Fibroblast of skin of left biceps (primary cell): Measurements from ENCODE around the gene CALN1.
"Not testable (repeated sequence)": the region's sequence is repeated elsewhere in the genome, so short reads cannot be mapped to it uniquely, and the experiment has no call there.

Experiments
- DNase-seq, 2 experiments: peaks; one replicate each; pipeline ENCODE4 v3.0.0-alpha.2; 2013; ENCODE audit warnings: low read depth in 2 of 2

CALN1 gene

DNA sequence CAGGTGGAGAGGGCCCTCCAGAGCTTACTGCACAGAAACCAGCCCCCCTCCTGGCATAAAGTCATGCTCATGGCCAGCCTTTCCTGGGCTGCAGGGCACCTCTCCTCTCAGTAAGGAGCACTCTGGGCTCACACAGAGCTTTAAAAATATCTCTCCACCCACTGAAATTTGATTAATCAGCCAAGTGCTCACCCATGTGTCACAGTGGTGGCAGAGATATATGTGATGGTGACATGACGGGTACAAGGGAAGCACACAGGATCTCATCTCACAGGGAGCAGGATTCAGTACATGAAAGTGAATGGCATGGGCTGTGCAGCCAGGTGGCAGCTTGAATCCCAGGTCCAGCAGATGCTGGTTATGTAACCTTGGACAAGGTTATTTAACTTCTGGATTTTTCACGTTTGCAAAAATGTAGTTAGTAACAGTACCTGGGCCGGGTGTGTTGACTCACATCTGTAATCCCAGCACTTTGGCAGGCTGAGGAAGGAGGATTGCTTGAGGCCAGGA is 144.8 kb downstream of the CALN1 start:
- no peak for DNase-seq

DNA sequence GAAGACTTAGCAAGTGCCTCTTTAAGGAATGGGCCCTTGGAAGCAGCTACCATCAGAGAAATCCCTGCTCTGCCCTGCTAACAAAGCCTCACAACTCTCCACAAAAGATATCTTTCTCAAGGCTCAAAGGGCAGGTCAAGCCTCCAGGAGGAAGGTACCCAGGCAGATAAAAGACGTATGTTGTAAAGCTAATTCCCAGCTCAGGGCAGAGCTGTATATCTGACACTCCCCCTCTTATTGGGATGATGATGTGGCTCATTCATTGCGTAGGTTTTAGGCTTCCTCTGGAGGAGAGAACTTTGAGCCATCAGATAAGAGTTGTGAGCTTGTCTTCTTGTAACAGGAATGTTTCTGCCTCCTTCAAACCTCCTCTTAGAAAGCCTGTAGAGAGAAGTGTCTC is 145.4 kb downstream of the CALN1 start:
- DNase-seq, result no peak

DNA sequence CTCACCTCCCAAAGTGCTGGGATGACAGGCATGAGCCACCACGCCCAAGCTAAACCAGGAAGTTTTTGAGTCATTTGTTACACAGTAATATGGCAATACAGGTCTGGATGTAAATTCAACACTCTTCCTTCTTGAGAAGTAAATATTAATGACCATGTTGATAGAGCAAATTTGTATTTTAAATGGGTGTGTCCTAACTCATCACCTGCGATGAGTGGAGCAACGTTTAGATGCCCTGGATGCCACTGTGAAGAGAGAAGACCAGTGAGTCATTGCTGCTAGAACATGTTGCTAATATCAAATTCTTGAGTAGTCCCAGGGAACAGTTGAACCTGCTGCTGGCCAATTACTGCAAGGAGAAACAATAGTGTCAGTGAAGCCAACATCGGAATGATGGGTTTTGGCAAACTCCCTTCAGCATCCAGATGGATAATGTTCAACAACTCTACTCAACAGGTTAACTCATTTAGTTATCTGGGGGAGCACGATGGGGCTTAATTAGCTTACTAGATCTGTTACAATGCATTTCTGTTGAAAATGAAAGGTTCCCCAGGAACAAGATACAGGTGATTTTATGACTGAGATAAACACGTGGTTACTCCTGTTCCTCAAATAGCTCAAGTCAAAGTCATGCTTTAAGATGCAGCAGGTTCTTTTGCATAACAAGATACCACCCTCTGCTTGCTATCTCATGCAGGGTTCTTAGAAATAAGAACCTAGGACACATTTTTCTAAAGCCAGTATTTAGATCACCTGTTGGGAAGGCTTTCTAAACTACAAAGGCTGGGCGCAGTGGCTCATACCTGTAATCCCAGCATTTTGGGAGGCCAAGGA is 146.8 kb downstream of the CALN1 start:
- no peak for DNase-seq

DNA sequence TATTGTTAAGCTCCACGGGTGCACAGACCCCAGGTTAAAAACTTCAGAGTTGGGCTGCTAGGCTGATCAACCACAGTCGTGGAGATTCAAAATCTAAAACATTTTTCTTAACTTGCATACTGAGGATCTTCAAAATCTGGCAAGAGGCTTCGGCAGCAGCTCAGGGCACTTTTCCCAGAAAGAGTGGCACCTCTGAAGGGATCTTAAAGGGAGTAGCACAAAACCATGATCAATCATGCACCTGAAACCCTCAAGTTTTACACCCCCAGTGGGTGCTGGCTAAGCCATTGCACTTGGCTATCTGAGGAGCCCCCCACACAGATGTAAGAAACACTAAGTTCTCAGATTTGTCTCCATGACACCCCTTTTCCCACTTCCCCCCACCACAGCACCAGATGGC is 151.7 kb downstream of the CALN1 start:
- DNase-seq, result no peak

DNA sequence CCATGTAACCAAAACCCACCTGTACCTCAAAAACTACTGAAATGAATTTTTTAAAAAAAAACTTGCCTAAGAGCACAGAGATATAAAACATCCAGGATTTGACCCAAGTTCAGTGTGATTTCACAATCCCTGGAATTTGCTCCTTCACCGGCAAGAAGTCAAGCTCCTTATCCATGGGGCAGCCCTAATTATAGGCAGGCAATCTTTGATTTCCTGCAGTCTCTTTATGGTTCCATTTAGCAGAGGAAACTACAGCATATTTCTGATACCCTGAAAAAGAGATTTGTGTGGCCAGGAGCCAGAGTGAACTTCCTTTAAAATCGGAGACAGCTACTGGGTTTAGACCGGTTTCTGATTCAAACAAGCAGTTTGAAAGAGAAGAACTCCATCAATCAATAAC is 154.1 kb downstream of the CALN1 start:
- DNase-seq, result no peak

DNA sequence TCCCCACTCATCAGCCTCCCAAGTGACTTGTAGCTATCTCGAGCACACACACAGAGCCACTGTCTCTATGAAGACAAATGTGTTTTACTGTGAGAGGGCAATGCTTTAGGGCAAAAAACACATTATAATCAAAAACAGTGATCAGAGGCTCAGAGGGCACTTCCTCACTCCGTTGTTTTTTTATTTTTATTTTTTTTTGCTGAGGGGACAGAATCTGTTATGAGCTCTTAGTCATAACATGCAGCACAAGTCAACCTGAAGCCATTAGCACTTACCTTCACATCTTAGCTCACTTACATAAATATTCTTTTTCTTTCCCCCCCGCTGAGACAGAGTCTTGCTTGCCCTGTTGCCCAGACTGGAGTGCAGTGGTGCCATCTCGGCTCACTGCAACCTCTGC is 157.7 kb downstream of the CALN1 start:
- no peak for DNase-seq

DNA sequence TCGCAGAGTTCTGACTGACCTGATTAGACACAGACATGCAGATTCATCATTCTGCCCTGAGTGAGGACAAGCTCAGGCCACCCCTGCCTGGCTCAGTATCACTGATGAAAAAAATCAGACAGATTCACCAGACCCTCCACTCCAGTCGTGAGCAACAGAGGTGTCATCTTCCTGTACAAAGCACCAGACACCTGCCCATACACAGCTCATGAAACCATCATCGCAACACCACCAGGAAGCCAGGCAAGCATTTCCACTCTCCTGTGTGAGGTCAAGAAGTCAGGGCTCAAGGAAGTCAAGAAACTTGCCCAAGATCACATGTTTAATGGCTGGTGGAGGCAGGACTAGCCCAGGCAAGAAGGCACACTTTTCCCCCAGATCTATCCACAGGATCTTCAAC is 163.0 kb downstream of the CALN1 start:
- DNase-seq, result no peak

DNA sequence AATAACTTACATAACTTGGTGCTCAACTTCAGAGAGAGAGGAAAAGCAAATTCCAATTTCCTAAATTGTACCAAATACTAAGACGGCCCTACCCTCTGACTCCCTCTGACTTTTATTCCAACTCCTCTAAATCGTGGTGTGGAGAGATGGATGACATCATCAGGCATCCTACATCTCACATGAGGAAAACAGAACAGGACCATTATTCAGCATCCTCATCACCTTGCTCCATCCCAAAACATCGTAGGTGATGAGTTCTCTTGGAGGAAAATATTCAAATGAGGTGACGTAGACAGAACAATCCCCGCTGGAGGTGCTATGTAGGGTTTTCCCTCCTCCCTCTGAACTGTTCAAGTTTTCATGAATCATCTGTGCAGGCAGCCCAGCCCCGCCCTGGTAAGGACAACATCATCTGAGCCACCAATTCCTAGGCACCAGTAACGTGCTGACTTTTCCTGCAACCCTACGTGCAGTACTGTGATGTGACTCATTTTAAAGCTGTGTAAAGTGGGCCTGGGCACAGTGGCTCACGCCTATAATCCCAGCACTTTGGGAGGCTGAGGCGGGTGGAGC is 167.2 kb downstream of the CALN1 start:
- DNase-seq, result no peak

DNA sequence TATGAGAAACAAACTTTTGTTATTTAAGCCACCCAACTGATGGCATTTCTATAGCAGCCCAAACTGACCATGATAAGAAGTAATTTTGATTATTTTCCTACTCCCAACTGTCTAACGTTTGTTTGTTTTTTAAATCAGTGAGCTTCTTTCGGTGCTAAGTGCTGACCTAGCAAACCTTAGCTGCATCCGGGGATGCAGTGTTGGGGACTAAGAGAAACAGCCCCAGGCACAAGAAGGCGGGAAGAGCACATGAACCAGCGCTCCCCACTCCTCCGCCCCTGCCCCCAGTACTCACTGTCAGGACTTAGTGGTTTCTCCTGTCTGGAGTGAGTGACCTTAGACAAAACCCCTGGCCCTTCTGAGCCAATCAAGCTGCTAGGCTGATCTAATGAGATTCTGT is 168.8 kb downstream of the CALN1 start:
- DNase-seq, result no peak

DNA sequence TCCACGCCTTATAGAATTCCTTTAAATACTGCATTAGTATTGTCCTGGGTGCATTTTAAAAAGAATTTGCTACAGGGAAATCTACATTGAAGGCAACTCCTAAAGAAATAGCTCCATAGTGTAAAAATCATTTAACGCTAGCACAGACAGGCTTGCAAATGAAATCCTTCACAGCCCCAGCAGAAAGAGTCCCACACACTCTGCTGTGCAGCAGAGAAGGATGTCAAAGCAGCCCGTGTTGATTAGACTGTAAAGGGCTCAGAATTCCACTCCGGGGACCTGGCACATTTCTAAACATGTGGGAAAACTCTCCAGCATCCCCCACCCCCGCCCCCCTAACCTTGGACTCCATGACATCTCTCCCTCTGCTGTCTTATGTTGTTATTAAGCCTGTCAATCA is 176.8 kb downstream of the CALN1 start:
- DNase-seq, result no peak

DNA sequence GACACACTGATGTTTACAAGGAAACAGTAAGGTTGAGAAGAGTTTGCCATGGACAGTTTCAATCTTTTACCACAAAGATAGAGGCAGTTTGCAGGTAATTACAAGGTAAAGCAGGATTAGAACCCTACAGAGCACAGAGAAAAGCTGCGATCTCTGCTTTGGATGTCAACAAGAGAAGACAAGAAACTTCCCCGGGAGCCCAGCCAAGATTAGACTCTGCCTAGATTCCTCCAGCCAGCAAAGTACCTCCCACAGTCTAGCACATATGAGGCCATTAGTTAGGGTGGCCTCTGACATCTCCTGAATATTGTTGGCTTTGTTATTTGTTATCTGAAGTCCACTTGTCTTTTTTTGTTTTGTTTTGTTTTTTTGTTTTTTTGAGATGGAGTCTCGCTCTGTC is 178.1 kb downstream of the CALN1 start:
- DNase-seq, result no peak

DNA sequence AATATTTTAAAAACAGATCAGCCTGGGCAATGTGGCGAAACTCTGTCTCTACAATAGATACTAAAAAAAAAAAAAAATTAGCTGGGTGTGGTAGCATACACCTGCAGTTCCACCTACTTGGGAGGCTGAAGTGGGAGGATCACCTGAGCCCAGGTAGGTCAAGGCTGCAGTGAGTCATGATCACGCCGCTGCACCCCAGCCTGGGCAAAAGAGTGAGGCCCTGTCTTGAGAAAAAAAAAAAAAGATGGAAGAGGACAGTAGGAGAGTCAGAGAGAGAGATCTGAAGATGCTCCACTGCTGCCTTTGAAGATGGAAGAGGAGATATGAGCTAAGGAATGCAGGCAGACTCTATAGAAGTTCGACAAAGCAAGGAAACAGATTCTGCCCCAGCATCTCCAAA is 181.9 kb downstream of the CALN1 start:
- no peak for DNase-seq

DNA sequence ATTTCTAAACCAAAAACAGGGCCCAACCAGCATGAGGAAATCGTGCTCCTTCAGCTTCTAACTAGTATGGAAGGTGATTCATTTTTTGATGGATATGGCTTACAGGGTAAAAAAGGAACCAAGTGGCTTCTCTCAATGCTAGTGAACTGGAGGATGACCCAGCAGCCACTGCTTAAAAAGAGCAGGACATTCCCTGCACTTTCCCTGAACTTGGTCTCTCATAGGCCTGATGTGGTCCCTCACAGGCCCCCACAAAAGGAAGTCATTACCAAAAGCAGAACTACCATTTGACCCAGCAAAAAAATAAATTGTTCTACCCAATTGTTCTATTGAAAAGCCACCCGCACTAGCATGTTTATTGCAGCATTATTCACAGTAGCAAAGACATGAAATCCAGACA is 188.8 kb downstream of the CALN1 start:
- no peak for DNase-seq

DNA sequence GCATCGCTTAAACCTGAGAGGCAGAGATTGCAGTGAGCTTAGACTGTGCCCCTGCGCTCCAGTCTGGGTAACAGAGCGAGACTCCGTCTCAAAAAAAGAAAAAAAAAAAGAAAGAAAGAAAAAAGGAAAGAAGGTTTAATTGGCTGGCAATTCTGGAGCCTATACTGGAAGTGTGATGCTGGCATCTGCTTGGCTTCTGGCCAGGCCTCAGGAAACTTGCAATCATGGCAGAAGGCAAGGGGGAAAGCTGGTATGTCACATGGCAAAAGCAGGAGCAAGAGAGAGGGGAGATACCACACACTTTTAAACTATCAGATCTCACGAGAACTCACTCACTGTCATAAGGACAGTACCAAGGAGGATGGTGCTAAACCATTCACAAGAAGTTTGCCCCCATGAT is 190.0 kb downstream of the CALN1 start:
- no peak for DNase-seq

DNA sequence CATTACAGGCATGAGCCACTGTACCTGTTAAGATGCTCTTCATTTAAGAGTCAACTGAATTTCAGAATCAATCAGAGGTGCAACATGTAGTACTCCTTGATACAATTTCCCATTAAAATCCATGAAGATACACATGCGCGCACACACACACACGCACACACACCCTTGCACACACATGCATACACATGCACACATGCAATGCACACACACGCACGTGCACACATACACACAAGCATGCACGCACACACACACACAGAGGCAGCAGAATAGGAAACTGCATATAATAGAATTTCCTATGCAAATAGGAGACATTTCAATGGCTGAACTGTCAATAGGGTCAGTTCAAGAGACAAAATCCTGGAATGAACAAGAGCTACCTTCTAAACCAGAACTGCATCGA is 192.6 kb downstream of the CALN1 start:
- DNase-seq, result no peak

DNA sequence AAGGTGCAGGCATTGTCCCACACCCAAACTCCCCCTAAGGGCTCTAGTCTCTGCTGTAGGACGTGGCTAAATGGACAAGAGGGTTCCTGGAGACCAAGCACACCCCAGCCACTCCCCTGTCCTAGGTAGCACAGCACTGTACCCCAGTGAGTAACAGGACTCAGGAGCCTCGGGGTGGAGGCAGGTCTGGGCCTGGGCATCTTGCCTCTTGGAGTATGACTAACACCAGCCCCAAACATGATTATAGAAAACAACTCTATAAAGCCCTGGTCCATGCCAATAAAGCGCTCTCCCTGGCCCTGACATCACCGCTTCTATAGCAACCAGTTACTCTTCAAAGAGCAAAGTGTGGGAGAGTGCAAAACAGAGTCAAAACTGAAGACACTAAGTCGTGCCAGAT is 195.0 kb downstream of the CALN1 start:
- DNase-seq, result no peak

DNA sequence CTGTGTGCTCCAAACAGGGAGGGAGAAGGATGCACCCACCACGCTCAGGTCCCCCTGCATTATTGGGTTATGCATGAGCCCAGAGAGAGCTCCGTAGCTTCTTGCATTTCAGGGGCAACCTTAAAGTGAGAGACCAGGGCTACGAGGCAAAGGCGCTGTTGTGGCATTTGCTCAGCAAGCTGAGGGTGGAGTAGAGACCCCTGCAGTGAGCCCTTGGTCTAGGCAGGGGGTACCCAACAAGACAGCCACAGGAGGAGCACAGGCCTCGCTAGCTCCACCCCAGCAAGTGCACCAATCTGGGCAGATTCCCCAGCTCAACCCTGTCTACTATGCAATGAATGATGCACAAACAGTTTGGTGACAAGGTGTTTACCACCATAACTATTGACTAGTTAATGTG is 198.4 kb downstream of the CALN1 start:
- DNase-seq, result no peak

DNA sequence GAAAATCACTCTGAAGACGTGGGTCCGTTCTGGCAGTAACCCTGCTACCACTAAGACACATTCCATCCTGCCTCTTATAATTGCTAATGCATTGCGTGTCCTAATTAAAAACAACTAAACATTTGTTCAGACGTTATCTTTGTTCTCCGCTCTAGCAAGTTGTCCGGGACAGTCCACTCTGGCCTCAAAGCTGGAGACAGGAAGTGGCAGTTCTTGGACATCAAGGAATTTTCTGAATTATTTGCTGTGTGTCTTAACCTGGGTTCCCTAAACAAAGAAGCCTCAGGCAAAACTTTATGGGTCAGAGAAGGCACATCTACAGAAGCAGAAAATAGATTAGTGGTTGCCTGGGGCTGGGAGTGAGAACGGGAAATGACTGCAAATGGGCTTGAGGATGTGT is 199.1 kb downstream of the CALN1 start:
- no peak for DNase-seq

DNA sequence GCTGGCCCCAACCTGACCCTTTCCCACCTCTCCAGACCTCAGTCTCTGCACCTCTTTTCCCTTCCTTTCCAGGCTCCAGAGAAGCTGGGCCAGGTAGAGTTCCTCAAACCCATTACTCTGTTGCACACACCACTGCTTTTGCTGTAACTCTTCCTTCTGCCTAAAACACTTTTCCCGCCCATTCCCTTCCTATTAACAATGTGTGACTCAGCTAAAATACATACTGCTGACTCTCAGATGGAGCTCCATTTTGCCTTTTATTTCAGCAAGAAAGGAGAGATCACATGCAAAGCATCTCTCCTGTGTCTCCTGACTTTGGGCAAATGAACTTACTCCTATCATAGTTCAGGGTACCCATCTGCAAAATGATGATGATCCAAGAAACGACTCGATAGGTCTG is 201.0 kb downstream of the CALN1 start:
- DNase-seq, result no peak

DNA sequence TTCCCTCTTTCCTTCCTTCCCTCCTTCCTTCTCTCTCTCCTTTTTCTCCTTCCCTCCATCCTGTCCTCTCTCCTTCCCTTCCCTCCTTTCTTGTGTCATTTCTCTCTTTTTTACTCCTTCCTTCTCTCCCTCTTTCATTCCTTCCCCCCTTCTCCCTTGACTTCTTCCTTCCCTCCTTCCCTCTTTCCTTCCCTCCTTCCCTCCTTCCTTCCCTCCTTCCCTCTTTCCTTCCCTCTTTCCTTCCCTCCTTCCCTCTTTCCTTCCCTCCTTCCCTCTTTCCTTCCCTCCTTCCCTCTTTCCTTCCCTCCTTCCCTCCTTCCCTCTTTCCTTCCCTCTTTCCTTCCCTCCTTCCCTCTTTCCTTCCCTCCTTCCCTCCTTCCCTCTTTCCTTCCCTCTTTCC is 203.1 kb downstream of the CALN1 start:
- not testable (repeated sequence) for DNase-seq

DNA sequence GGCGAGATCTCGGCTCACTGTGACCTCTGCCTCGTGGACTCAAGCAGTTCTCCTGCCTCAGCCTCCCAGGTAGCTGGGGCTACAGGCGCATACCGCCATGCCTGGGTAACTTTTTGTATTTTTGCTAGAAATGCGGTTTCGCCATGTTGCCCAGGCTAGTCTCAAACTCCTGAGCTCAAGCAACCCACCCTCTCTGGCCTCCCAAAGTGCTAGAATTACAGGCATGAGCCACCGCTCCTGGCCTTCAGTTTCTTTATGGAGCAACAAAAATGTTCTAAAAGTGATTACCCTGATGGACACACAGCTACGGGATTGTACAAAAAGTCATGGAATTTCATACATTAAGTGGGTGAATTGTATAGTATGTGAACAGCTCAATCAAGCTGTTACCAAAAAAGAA is 216.0 kb downstream of the CALN1 start:
- no peak for DNase-seq

DNA sequence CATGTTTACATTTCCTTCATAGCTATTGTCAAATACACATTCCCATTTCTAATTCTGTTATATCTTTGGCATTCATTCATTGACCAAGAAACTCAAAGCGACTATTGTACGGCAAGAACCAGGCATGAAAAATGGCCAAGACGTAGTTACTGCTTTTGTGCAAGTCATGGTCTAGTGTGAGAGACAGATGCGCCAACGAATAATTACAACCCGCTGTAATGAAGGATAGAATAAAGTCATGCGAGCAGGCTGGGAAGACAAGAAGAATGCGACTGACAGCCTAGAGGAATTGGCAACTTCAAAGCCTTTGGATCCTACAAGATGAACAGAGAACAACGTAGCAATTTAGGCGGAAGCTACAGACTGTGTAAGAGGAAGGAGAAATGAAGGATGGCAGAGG is 221.2 kb downstream of the CALN1 start:
- DNase-seq, result no peak

DNA sequence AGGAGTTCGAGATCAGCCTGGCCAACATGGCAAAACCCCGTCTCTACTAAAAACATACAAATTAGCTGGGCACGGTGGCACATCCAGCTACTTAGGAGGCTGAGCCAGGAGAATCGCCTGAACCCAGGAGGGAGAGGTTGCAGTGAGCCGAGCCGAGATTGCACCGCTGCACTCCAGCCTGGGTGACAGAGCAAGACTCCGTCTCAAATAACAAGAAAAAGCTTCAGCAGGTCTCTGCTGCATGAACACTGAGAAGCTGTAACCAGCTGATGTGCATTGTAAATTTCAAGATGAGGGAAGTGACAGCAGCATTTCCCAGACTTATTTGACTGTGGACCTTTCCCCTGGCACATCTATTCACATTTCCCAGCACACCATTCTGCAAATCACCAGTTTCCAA is 222.0 kb downstream of the CALN1 start:
- no peak for DNase-seq

DNA sequence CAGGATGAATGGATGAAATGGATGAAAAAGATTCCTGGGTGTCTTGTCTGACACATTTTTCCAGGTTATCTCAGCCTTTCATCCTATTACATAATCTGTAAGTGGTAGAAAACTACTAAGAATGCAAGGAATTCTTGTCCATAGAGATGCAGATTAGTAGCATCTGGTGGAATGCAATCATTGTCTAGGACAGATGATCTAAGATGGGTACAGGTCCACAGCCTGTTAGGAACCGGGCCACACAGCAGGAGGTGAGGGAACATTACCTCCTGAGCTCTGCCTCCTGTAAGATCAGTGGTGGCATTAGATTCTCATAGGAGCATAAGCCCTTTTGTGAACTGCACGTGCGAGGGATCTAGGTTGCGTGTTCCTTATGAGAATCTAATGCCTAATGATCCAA is 225.0 kb downstream of the CALN1 start:
- no peak for DNase-seq
